Esophagus squamous epithelium (tissue), 5 donors: ENCODE data around the gene ARHGAP26. TPM values are rescaled to one million over a fixed set of nuclear protein-coding genes. Genes with fewer than 3 reads are reported as not detected.
A peak's percentile ranks its signal among the peaks of the same experiment; 100 is the strongest.

Experiments used
- DNase-seq: peaks from one replicate; lab custom pipeline; 2025; lab: John Stamatoyannopoulos, UW
- H3K27ac ChIP-seq, 4 donors: fragments of 200-600 bp; sonication (generic); one replicate each; pipeline ENCODE4 v1.5.1; 2016 to 2019; ENCODE audit warnings: mild to moderate bottlenecking in 1 of 4
- H3K27me3 ChIP-seq, 4 donors: fragments of 200-600 bp; sonication (generic); 1 replicate in 3 of 4; 2 replicates in 1 of 4; pipeline versions ENCODE4 v1.5.1 to v1.6.0; 2017 to 2021; ENCODE audit warnings: antibody characterized with exemption in 1 of 4
- H3K36me3 ChIP-seq, 3 donors: fragments of 200-600 bp; sonication (generic); one replicate each; pipeline ENCODE4 v1.5.1; 2016 to 2019
- H3K4me1 ChIP-seq, 3 donors: fragments of 200-600 bp; sonication (generic); one replicate each; pipeline ENCODE4 v1.5.1; 2017 to 2019
- H3K4me3 ChIP-seq, 4 donors: fragments of 200-600 bp; sonication (generic); 1 replicate in 3 of 4; 2 replicates in 1 of 4; pipeline ENCODE4 v1.5.1; 2016 to 2019; ENCODE audit warnings: mild to moderate bottlenecking in 2 of 4, moderate library complexity in 1 of 4
- H3K9me3 ChIP-seq, 3 donors: fragments of 200-600 bp; sonication (generic); one replicate each; pipeline ENCODE4 v1.5.1; 2016 to 2019
- CTCF ChIP-seq, 6 experiments: fragments of 450-650 bp in 4 of 6; fragments of 200-600 bp in 2 of 6; sonication (generic) in 2 of 6; IDR thresholded peaks; one replicate each; pipeline ENCODE4 v1.5.1; 2016 to 2019; ENCODE audit warnings: antibody characterized with exemption in 6 of 6, mild to moderate bottlenecking in 4 of 6, moderate library complexity in 4 of 6
- POLR2A ChIP-seq, 4 donors: fragments of 450-650 bp; IDR thresholded peaks; one replicate each; pipeline ENCODE4 v1.6.1; 2017; ENCODE audit warnings: antibody characterized with exemption in 4 of 4, mild to moderate bottlenecking in 4 of 4, moderate library complexity in 3 of 4
- WGBS, 2 donors: methylation state at CpG; one replicate each; pipeline ENCODE4 v1.1.5; 2018; 5-methylcytosine and 5-hydroxymethylcytosine counted together
- intact Hi-C: fragments of 100-400 bp; cut with DNase I; formaldehyde crosslinking; loops from one replicate; pipeline ENCODE4 v1.15.0; 2022
- total RNA-seq, 4 donors: library from RNA; depleted of rRNA; stranded (reverse); fragments of >200 nt; gene quantifications; one replicate each; pipeline ENCODE4 v1.1.0, GENCODE V29; 2016
- donor health status: DM: yes; HTN: yes; CAD: no.

Gene ARHGAP26
- total RNA-seq, 4 donors from 2014 or later: 4.4 to 18.7 (median 15.4) TPM

GRCh38 chr5:142800776-142801494, 30.8 kb downstream of the ARHGAP26 start:
- peaks cover 0 to 11% (median 2%) of the 10 kb centered on the region in 3 donors for H3K4me1 ChIP-seq
- intact Hi-C loops: no loop called here
- WGBS, 2 donors: 84 to 86% methylated on average over 6 of the region's 6 CpGs
- no peak overlapping the region for H3K4me3 ChIP-seq
- no peaks in the 10 kb centered on the region for H3K36me3 ChIP-seq
- peak overlapping the region in 1 of 4 donors; percentile 48 for H3K27ac ChIP-seq
- H3K9me3 ChIP-seq: no peaks in the 10 kb centered on the region
- no peaks in the 10 kb centered on the region for H3K27me3 ChIP-seq
- TF ChIP-seq CTCF (IDR thresholded peaks at IDR 0.05): no peak
- TF ChIP-seq POLR2A (IDR thresholded peaks at IDR 0.05): no peak
- no peak for DNase-seq

GRCh38 chr5:142801495-142801871, 31.3 kb downstream of the ARHGAP26 start:
- WGBS, 2 donors: 82 to 86% methylated on average over 4 of the region's 4 CpGs
- DNase-seq: no peak
- no peaks in the 10 kb centered on the region for H3K36me3 ChIP-seq
- no peaks in the 10 kb centered on the region for H3K27me3 ChIP-seq
- no peaks in the 10 kb centered on the region for H3K9me3 ChIP-seq
- TF ChIP-seq POLR2A (IDR thresholded peaks at IDR 0.05): no peak
- no peak for TF ChIP-seq CTCF (IDR thresholded peaks at IDR 0.05)
- no peak overlapping the region for H3K27ac ChIP-seq
- intact Hi-C loops: no loop called here
- peaks cover 0 to 11% (median 2%) of the 10 kb centered on the region in 3 donors for H3K4me1 ChIP-seq
- no peak overlapping the region for H3K4me3 ChIP-seq

- H3K9me3 ChIP-seq: no peaks in the 10 kb centered on the region
- H3K4me3 ChIP-seq: no peak overlapping the region
- H3K27me3 ChIP-seq: no peaks in the 10 kb centered on the region
- peak; percentile 5 for DNase-seq
- no peaks in the 10 kb centered on the region for H3K36me3 ChIP-seq
- intact Hi-C loops: no loop called here
- WGBS, 2 donors: 58 to 89% methylated on average over 11 of the region's 11 CpGs
- TF ChIP-seq POLR2A (IDR thresholded peaks at IDR 0.05): no peak
- no peak for TF ChIP-seq CTCF (IDR thresholded peaks at IDR 0.05)
- peaks cover 0 to 19% (median 2%) of the 10 kb centered on the region in 3 donors for H3K4me1 ChIP-seq
- H3K27ac ChIP-seq: peak overlapping the region in 3 of 4 donors; percentile 30 to 71 (median 56)
Observed at GRCh38 chr5:142803428-142804125, 33.4 kb downstream of the ARHGAP26 start.

- intact Hi-C loops: no loop called here
- Histone ChIP-seq H3K27ac (peak overlapping the region in 1 of 4 donors; percentile 16), H3K27me3 (no peaks in the 10 kb centered on the region), H3K4me1 (peaks cover 0 to 29% (median 3%) of the 10 kb centered on the region in 3 donors), H3K4me3 (no peak overlapping the region), H3K9me3 (no peaks in the 10 kb centered on the region), H3K36me3 (no peaks in the 10 kb centered on the region)
- no peak for TF ChIP-seq CTCF (IDR thresholded peaks at IDR 0.05)
- TF ChIP-seq POLR2A (IDR thresholded peaks at IDR 0.05): no peak
- WGBS, 2 donors: 98% methylated on average over 3 of the region's 3 CpGs
- no peak for DNase-seq
Observed at GRCh38 chr5:142805339-142805738, 35.2 kb downstream of the ARHGAP26 start.

- peaks cover 0 to 36% (median 3%) of the 10 kb centered on the region in 3 donors for H3K4me1 ChIP-seq
- H3K27ac ChIP-seq: peak overlapping the region in 2 of 4 donors; percentile 18 to 65
- no peak for TF ChIP-seq POLR2A (IDR thresholded peaks at IDR 0.05)
- no peak for TF ChIP-seq CTCF (IDR thresholded peaks at IDR 0.05)
Observed at GRCh38 chr5:142806841-142807267, 36.7 kb downstream of the ARHGAP26 start.

More at GRCh38 chr5:142806841-142807267, 36.7 kb downstream of the ARHGAP26 start:
- intact Hi-C loops: no loop called here
- no peaks in the 10 kb centered on the region for H3K27me3 ChIP-seq
- H3K36me3 ChIP-seq: no peaks in the 10 kb centered on the region
- WGBS, 2 donors: 58% methylated on average over 2 of the region's 2 CpGs
- DNase-seq: no peak
- H3K4me3 ChIP-seq: no peak overlapping the region
- no peaks in the 10 kb centered on the region for H3K9me3 ChIP-seq
